Umbilical cord (tissue), 2 donors: ENCODE data around the gene TAPT1. TPM values are rescaled to one million over a fixed set of nuclear protein-coding genes. Genes with fewer than 3 reads are reported as not detected.
"Not testable (repeated sequence)": the region's sequence is repeated elsewhere in the genome, so short reads cannot be mapped to it uniquely, and the experiment has no call there.

ENCODE experiments used
- DNase-seq: peaks from one replicate; pipeline ENCODE4 v3.0.0-alpha.2; 2015; ENCODE audit warnings: low spot score
- total RNA-seq: library from RNA; depleted of rRNA; stranded (reverse); fragments of >200 nt; gene quantifications from one replicate; pipeline ENCODE4 v1.2.3, GENCODE V29; 2014; ENCODE audit warnings: low replicate concordance; ENCODE audit not compliant: insufficient read depth

The TAPT1 gene
- total RNA-seq, 1 donor from 2014 or later, result 54.7 TPM

DNA sequence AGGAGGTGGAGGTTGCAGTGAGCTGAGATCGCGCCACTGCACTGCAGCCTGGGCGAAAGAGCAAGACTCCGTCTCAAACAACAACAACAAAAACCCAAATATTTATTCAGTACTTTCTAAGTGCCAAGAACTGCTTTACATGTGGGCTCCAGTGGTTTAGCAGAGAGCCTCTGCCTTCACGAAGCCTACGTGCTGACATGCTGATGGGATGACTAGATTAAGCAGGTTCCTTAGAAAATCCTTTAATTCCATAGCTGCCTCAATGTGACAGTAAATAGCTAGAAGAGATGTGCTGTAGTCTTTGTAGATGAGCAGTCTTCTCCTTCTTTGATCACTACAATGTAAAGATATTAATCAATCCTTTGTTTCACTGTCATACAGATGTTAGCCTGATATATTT, 49.6 kb downstream of the TAPT1 start:
- no peak for DNase-seq

GRCh38 chr4:16171831-16172230, 54.4 kb downstream of the TAPT1 start:
- DNase-seq, result no peak

GRCh38 chr4:16169490-16169889, 56.8 kb downstream of the TAPT1 start:
- DNase-seq, result no peak

DNA sequence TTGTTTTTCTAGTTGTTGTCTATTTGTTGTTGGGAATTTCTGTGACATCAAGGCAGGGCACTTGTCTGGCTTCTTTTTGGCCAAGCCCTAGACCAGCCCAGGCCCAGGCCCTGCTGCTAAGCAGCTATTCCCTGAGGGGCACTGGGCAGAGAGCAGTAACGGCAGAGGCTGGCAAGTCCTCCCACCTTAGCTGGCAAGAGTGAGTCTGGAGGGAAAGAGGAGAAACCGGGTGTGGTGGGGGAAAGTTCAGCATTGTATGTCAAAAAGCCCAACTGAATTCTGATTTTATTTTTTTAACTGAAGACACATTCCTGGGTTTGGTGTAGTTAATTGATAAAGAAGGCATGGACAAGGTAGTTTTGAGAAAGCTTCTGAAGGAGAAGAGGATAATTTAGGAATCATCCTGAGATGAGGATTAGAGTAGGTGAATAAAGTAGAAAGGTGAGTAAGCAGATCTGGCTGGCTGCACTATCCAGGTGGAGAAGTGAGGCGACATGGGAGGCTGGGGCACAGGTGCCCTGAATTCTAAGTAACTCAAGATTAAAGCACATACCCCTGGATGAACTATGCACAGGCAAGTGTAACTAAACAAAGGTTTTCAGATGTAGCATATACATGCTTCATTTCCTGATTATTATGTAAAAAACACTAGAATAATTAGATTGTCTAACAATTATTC, 57.4 kb downstream of the TAPT1 start:
- no peak for DNase-seq

- DNase-seq, result no peak
These were observed 58.1 kb downstream of the TAPT1 start for GRCh38 chr4:16168144-16168543.

DNA sequence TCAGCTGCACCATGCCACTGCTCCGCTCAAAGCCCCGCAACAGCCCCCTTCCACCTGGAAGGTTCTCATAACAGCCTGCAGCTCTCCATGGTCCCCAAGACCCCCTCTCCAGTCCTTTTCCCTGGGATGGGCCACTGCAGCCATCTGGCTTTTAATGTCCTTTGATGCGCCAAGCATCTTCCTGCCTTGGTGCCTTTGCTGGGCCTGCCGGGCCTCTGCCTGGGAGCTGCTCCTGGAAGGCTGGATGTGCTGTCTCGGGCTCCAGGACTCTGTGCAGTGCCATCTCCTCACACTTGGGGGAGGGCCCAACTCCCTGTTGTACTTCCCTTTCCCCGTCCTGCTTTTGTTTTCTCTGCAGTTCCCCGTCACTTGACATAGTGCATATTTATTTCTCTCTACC, 60.3 kb downstream of the TAPT1 start:
- no peak for DNase-seq

DNA sequence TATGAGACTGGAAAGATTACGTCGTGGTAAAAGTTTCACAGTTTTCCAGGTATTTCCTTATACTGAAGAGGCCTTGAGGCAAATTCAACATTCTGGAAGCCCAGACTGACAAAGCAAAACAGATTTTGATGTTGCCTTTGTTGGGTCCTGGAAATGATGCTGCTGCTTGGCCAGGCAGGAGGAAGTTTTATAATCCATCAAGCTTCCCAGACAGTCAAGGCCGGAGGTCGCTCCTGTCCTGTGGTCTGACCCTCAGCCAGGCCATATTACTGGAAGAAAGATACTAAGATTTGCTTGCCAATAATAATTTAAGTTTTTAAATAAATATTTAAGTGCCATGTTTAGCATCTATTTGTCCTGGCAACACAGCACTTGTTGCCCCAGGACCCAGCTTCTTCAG, 63.4 kb downstream of the TAPT1 start:
- DNase-seq, result no peak

- no peak for DNase-seq
These were observed 64.3 kb downstream of the TAPT1 start for GRCh38 chr4:16161851-16162408.

DNA sequence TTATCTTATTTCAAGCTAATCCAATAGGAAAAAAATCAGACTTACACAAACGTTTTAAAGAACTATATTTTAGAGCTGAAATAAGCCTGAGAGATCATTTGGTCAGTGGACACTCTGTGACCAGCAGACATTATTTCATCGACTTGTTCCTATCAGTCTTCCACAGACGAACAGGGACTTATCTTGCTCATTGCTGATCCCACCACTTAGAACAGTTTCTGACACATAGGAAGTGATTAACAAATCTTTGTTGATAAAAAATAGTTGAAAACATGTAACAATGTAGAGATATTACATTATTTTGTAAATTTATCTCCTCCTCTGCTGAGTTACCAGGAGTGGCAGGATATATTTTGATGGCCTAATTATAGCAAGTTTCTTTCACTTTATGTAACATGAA, 65.8 kb downstream of the TAPT1 start:
- no peak for DNase-seq

GRCh38 chr4:16159286-16159685, 67.0 kb downstream of the TAPT1 start:
- DNase-seq, result no peak

DNA sequence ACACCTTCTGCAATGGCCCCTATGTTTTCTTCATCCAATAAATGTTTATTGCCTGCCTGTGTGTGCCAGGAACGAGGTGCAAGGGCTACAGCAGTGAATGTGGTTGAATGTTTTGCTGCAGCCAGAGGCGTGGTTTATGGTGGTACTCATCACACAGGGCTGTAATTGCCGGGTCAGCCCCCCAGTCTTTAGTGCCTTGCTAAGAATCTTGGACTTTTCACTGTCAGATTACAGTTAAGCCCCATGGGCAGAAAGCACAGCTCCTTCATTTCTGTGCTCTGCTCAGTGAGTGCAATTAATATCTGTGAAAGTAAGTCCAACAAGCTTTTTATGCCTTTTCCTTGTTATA, 67.8 kb downstream of the TAPT1 start:
- DNase-seq, result peak; percentile 21

GRCh38 chr4:16157609-16158503, 68.4 kb downstream of the TAPT1 start:
- no peak for DNase-seq

DNA sequence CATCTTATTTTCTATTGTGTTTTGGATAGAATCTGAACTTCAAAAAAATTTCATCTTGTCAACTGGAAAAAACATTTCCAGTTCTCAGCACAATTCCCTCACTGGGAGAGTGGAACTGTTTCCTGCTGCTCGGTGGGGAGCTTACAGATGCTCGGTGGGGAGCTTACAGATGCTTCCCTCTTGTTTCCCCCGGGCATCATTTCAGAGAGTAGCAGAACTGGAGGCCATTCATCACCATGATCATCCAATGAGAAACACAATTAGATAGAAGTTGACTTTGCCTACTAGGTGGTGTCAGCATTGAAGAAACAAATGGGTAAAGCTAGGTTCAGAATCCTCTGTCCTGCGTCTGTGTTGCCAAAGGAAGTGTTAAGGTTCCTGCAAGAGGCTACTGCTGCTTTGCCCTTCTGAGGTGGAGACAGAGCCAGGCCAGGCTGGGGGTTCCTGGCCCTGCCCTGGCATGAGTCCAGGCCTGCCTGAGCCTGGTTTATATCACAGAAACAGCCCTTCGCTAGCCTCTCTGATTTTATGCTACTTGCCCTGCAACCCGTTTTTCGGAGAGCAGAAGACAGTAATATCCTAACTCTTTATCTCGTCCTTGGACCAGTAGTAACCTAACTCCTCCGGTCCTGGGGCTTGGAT, 70.6 kb downstream of the TAPT1 start:
- no peak for DNase-seq

DNA sequence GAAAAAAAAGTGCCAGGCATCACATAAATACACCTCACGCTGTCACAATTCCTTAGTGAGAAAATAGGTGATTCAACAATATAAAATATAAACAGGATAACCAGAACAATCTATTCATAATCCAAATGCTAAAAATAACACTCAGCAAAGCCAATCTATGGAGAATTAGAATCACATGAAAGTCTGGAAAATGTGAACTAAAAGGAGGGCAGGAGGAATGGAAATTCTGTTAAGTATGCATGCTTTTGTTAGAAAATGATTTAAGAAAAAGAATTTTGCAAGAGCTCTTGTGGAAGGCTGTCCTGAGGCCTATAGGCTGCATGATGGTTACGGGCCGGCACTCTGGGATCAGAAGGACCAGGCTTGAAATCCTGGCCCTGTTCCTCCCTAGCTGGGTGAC, 71.8 kb downstream of the TAPT1 start:
- DNase-seq, result peak; percentile 8

DNA sequence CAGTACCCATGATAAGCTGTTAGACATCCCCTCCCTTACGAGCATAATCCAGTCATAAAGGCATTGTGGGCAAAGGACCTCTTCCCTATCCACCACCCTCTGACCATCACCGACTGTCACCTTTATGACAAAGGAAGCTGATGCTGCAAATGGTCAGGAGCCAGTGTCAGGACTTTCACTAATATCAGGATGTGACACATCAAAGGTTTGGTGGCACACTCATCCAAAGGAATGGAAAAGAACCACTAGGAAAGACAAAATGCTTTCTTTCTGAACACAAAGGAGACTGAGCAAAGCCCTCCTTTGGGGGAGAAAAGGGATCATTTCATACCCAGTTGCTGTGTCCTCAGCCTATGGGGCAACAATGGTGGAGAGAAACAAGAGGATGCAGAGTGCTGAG, 75.6 kb downstream of the TAPT1 start:
- no peak for DNase-seq

DNA sequence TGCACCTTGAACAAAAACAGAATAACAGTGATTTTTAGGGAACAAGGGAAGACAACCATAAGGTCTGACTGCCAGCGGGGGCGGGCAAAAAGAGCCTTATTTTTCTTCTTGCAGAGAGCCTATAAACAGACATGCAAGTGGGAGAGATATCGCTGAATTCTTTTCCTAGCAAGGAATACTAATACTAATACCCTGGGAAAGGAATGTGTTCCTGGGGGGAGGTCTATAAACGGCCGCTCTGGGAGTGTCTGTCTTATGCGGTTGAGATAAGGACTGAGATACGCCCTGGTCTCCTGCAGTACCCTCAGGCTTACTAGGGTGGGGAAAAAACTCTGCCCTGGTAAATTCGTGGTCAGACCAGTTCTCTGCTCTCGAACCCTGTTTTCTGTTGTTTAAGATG, 81.4 kb downstream of the TAPT1 start:
- not testable (repeated sequence) for DNase-seq

DNA sequence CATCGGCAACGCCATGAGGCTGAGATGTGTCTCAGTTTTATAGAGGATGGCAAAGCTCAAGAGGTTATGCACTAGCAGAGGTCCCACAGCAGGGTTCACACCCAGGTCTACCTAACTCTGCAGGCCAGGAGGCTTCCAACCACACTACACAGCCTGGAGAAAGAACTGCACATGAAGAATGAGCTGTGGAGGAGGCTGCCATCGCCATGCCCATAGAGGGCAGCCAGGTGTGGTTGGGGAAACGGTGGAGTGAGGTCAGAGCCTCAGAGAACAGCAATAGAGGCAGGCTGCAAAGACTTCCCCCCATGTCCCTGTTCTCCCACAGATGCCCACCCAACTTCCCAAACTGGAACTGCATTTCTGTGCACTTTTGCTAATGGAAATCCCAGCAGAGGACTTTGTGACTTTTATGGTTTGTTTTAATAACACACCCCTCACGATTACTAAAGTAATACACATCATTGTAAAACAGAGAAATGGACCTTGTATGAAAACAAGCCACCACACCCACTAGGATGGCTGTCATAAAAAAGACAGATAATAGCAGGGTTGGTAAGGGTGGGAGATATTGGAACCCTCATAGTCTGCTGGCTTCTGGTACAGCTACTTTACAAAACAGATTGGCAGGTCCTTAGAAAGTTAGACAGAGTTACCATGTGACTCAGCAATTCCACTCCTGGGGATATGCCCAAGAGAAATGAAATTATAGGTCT, 83.5 kb downstream of the TAPT1 start:
- DNase-seq, result no peak

DNA sequence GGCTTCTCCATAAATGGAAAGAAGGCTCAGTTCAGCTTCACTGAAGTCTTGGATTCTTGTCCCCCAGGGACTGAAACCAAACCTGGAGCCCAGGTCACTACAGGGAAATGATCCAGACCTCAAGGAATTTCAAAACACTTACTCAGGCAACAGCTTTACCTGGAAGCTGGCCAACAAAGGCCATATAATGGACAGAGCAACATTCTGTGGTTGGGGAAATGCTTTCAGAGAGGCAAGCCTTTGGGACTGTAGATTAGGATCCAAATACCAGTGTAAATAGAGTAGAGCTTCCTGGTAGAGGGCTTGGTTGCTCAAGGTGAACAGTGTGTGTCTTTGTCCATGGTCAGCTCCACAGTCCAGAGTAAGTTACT, 85.4 kb downstream of the TAPT1 start:
- DNase-seq, result peak; percentile 39

- DNase-seq, result no peak
These were observed 85.9 kb downstream of the TAPT1 start for GRCh38 chr4:16140231-16140878.

GRCh38 chr4:16139066-16139945, 87.0 kb downstream of the TAPT1 start:
- DNase-seq, result no peak
